ENCODE measurements around the gene ARL2BP.
"Not testable (repeated sequence)": the region's sequence is repeated elsewhere in the genome, so short reads cannot be mapped to it uniquely, and the experiment has no call there.

The ARL2BP gene

GRCh38 chr16:57271867-57272495 is 26.9 kb downstream of the ARL2BP start:
- H3K9me3 Mint-ChIP-seq = no peaks in the 10 kb centered on the region
- peaks cover 9% of the 10 kb centered on the region for H3K36me3 Mint-ChIP-seq (ENCODE audit: insufficient read depth)
- H3K27me3 Mint-ChIP-seq = no peaks in the 10 kb centered on the region
- DNase-seq = no peak
- peaks cover 0 to 7% of the 10 kb centered on the region in 2 donors for H3K4me1 Mint-ChIP-seq (ENCODE audit: low read depth in 2 of 2)
- H3K4me3 Mint-ChIP-seq = no peak overlapping the region
- ATAC-seq (replicated peaks) = no peak
- no peak overlapping the region for H3K27ac Mint-ChIP-seq

- no peaks in the 10 kb centered on the region for H3K9me3 Mint-ChIP-seq
- H3K36me3 Mint-ChIP-seq (ENCODE audit: insufficient read depth) = peaks cover 9% of the 10 kb centered on the region
- no peak for DNase-seq
- peaks cover 7 to 13% of the 10 kb centered on the region in 2 donors for H3K4me1 Mint-ChIP-seq (ENCODE audit: low read depth in 2 of 2)
- ATAC-seq (replicated peaks) = no peak
- H3K27me3 Mint-ChIP-seq = no peaks in the 10 kb centered on the region
- no peak overlapping the region for H3K27ac Mint-ChIP-seq
- no peak overlapping the region for H3K4me3 Mint-ChIP-seq
Measured at GRCh38 chr16:57273359-57273758, 28.3 kb downstream of the ARL2BP start.

- H3K36me3 Mint-ChIP-seq (ENCODE audit: insufficient read depth) = peaks cover 9% of the 10 kb centered on the region
- no peak overlapping the region for H3K4me3 Mint-ChIP-seq
- no peaks in the 10 kb centered on the region for H3K9me3 Mint-ChIP-seq
Measured at GRCh38 chr16:57273826-57274225, 28.8 kb downstream of the ARL2BP start.

GRCh38 chr16:57275946-57276345 is 30.9 kb downstream of the ARL2BP start:
- not testable (repeated sequence) for H3K27me3 Mint-ChIP-seq; H3K4me3 Mint-ChIP-seq; H3K9me3 Mint-ChIP-seq; ATAC-seq (replicated peaks); H3K36me3 Mint-ChIP-seq (ENCODE audit: insufficient read depth); H3K27ac Mint-ChIP-seq; DNase-seq
- peaks cover 7 to 15% of the 10 kb centered on the region in 2 donors for H3K4me1 Mint-ChIP-seq (ENCODE audit: low read depth in 2 of 2)

More at GRCh38 chr16:57273826-57274225, 28.8 kb downstream of the ARL2BP start:
- Mint-ChIP-seq H3K4me1 (ENCODE audit: low read depth in 2 of 2) (peaks cover 7 to 13% of the 10 kb centered on the region in 2 donors), H3K27me3 (no peaks in the 10 kb centered on the region), H3K27ac (no peak overlapping the region)
- ATAC-seq (replicated peaks) (no peak), DNase-seq (no peak)

GRCh38 chr16:57276596-57276995 is 31.5 kb downstream of the ARL2BP start:
- Mint-ChIP-seq H3K4me1 (ENCODE audit: low read depth in 2 of 2) (peaks cover 7 to 15% of the 10 kb centered on the region in 2 donors), H3K27ac (peak overlapping the region in 1 of 2 donors; percentile 53), H3K4me3 (no peak overlapping the region), H3K36me3 (ENCODE audit: insufficient read depth) (peaks cover 9% of the 10 kb centered on the region), H3K27me3 (no peaks in the 10 kb centered on the region), H3K9me3 (no peaks in the 10 kb centered on the region)
- ATAC-seq (replicated peaks) = no peak
- no peak for DNase-seq

- H3K9me3 Mint-ChIP-seq = no peaks in the 10 kb centered on the region
- H3K4me1 Mint-ChIP-seq (ENCODE audit: low read depth in 2 of 2) = peaks cover 7 to 15% of the 10 kb centered on the region in 2 donors
- H3K27me3 Mint-ChIP-seq = peaks cover under 1 to 3% of the 10 kb centered on the region in 2 donors
- peak overlapping the region in 1 of 2 donors; percentile 66 for H3K4me3 Mint-ChIP-seq
- peaks cover 3% of the 10 kb centered on the region for H3K36me3 Mint-ChIP-seq (ENCODE audit: insufficient read depth)
- ATAC-seq (replicated peaks) = peak; percentile 99
- peak; percentile 28 to 53 (median 49) for DNase-seq
- peak overlapping the region; percentile 31 to 44 for H3K27ac Mint-ChIP-seq
Measured at GRCh38 chr16:57277586-57277985, 32.5 kb downstream of the ARL2BP start.

GRCh38 chr16:57278494-57278893 is 33.4 kb downstream of the ARL2BP start:
- H3K4me1 Mint-ChIP-seq (ENCODE audit: low read depth in 2 of 2) = peaks cover 7 to 15% of the 10 kb centered on the region in 2 donors
- DNase-seq (no peak), ATAC-seq (replicated peaks) (no peak)
- H3K36me3 Mint-ChIP-seq (ENCODE audit: insufficient read depth) = peaks cover 3% of the 10 kb centered on the region
- peak overlapping the region in 1 of 2 donors; percentile 31 for H3K27ac Mint-ChIP-seq
- H3K27me3 Mint-ChIP-seq = peaks cover 10 to 12% of the 10 kb centered on the region in 2 donors
- H3K9me3 Mint-ChIP-seq = no peaks in the 10 kb centered on the region
- no peak overlapping the region for H3K4me3 Mint-ChIP-seq

GRCh38 chr16:57279780-57280638 is 35.0 kb downstream of the ARL2BP start:
- Mint-ChIP-seq H3K27ac (no peak overlapping the region), H3K4me3 (no peak overlapping the region), H3K9me3 (no peaks in the 10 kb centered on the region)

GRCh38 chr16:57281791-57282190 is 36.7 kb downstream of the ARL2BP start:
- Mint-ChIP-seq H3K27me3 (peaks cover 25 to 31% of the 10 kb centered on the region in 2 donors), H3K36me3 (ENCODE audit: insufficient read depth) (no peaks in the 10 kb centered on the region), H3K9me3 (no peaks in the 10 kb centered on the region), H3K27ac (no peak overlapping the region), H3K4me3 (no peak overlapping the region), H3K4me1 (ENCODE audit: low read depth in 2 of 2) (peaks cover 16 to 19% of the 10 kb centered on the region in 2 donors)
- ATAC-seq (replicated peaks) = no peak
- no peak for DNase-seq

More at GRCh38 chr16:57279780-57280638, 35.0 kb downstream of the ARL2BP start:
- DNase-seq (no peak), ATAC-seq (replicated peaks) (no peak)
- Mint-ChIP-seq H3K4me1 (ENCODE audit: low read depth in 2 of 2) (peaks cover 15 to 23% of the 10 kb centered on the region in 2 donors), H3K27me3 (peaks cover 20 to 25% of the 10 kb centered on the region in 2 donors), H3K36me3 (ENCODE audit: insufficient read depth) (peaks cover 3% of the 10 kb centered on the region)

- Mint-ChIP-seq H3K4me3 (peak overlapping the region in 1 of 2 donors; percentile 84), H3K36me3 (ENCODE audit: insufficient read depth) (no peaks in the 10 kb centered on the region), H3K9me3 (no peaks in the 10 kb centered on the region), H3K27me3 (peaks cover 25 to 39% of the 10 kb centered on the region in 2 donors), H3K4me1 (ENCODE audit: low read depth in 2 of 2) (peaks cover 14% of the 10 kb centered on the region in 2 donors), H3K27ac (peak overlapping the region in 1 of 2 donors; percentile 33)
- ATAC-seq (replicated peaks) (no peak), DNase-seq (no peak)
Measured at GRCh38 chr16:57282510-57283213, 37.6 kb downstream of the ARL2BP start.

GRCh38 chr16:57283214-57283958 is 38.3 kb downstream of the ARL2BP start:
- no peaks in the 10 kb centered on the region for H3K36me3 Mint-ChIP-seq (ENCODE audit: insufficient read depth)
- peak overlapping the region; percentile 78 to 84 for H3K4me3 Mint-ChIP-seq
- H3K27me3 Mint-ChIP-seq = peaks cover 25 to 39% of the 10 kb centered on the region in 2 donors
- no peaks in the 10 kb centered on the region for H3K9me3 Mint-ChIP-seq
- H3K4me1 Mint-ChIP-seq (ENCODE audit: low read depth in 2 of 2) = peaks cover 9 to 10% of the 10 kb centered on the region in 2 donors
- ATAC-seq (replicated peaks) = no peak
- no peak for DNase-seq
- H3K27ac Mint-ChIP-seq = peak overlapping the region in 1 of 2 donors; percentile 33

GRCh38 chr16:57283959-57284208 is 38.8 kb downstream of the ARL2BP start:
- H3K4me3 Mint-ChIP-seq = peak overlapping the region; percentile 78 to 84
- peaks cover 9 to 10% of the 10 kb centered on the region in 2 donors for H3K4me1 Mint-ChIP-seq (ENCODE audit: low read depth in 2 of 2)
- H3K27ac Mint-ChIP-seq = no peak overlapping the region
- no peaks in the 10 kb centered on the region for H3K9me3 Mint-ChIP-seq
- H3K36me3 Mint-ChIP-seq (ENCODE audit: insufficient read depth) = no peaks in the 10 kb centered on the region
- ATAC-seq (replicated peaks) = no peak
- no peak for DNase-seq
- H3K27me3 Mint-ChIP-seq = peaks cover 25 to 39% of the 10 kb centered on the region in 2 donors
